ENCODE data around the gene SH3TC1.
A peak's percentile ranks its signal among the peaks of the same experiment; 100 is the strongest.

The SH3TC1 gene

GRCh38 chr4:8214136-8214535, 15.0 kb downstream of the SH3TC1 start:
- Histone ChIP-seq H3K4ac (ENCODE audit: low read depth, low read length) (no peak overlapping the region), H2BK15ac (replicated peaks; ENCODE audit: low read depth) (no peak overlapping the region), H3K4me3 (ENCODE audit: low read length) (no peak overlapping the region), H3K9ac (ENCODE audit: low read length) (no peak overlapping the region), H4K5ac (ENCODE audit: low read length) (no peak overlapping the region), H3K18ac (ENCODE audit: low read length) (no peak overlapping the region), H3K79me2 (ENCODE audit: control insufficient read depth, insufficient read depth, low read length) (no peaks in the 10 kb centered on the region), H3K36me3 (ENCODE audit: control insufficient read depth, insufficient read depth, low read length) (no peaks in the 10 kb centered on the region), H2BK120ac (ENCODE audit: low read depth, low read length) (no peak overlapping the region), H2BK5ac (ENCODE audit: low read length) (no peak overlapping the region), H3K4me2 (ENCODE audit: low read length) (no peak overlapping the region), H2AK5ac (ENCODE audit: low read length) (no peak overlapping the region), H3K4me1 (ENCODE audit: control insufficient read depth, low read depth, low read length) (peaks cover 2% of the 10 kb centered on the region), H3K23ac (ENCODE audit: low read length) (no peak overlapping the region), H3K27ac (ENCODE audit: low read depth, low read length) (no peak overlapping the region), H4K8ac (ENCODE audit: low read depth, low read length) (no peak overlapping the region), H3K79me1 (ENCODE audit: low read length) (no peaks in the 10 kb centered on the region), H3K27me3 (ENCODE audit: insufficient read depth, low read length, poor library complexity) (no peaks in the 10 kb centered on the region), H3K56ac (ENCODE audit: low read length) (no peak overlapping the region)
- no peak for DNase-seq
- no CpG with 5 or more reads among the region's 13 CpGs for WGBS (ENCODE audit: extremely low coverage, insufficient coverage, low lambda C conversion rate)

GRCh38 chr4:8215001-8215427, 15.9 kb downstream of the SH3TC1 start:
- Histone ChIP-seq H2AK5ac (ENCODE audit: low read length) (no peak overlapping the region), H3K4ac (ENCODE audit: low read depth, low read length) (no peak overlapping the region), H3K23ac (ENCODE audit: low read length) (no peak overlapping the region), H3K4me2 (ENCODE audit: low read length) (no peak overlapping the region), H3K56ac (ENCODE audit: low read length) (no peak overlapping the region), H3K36me3 (ENCODE audit: control insufficient read depth, insufficient read depth, low read length) (no peaks in the 10 kb centered on the region), H3K79me1 (ENCODE audit: low read length) (no peaks in the 10 kb centered on the region), H2BK5ac (ENCODE audit: low read length) (no peak overlapping the region), H4K8ac (ENCODE audit: low read depth, low read length) (no peak overlapping the region), H3K4me3 (ENCODE audit: low read length) (no peak overlapping the region), H3K27ac (ENCODE audit: low read depth, low read length) (no peak overlapping the region), H3K9ac (ENCODE audit: low read length) (no peak overlapping the region), H2BK120ac (ENCODE audit: low read depth, low read length) (no peak overlapping the region), H3K4me1 (ENCODE audit: control insufficient read depth, low read depth, low read length) (peaks cover 2% of the 10 kb centered on the region), H4K5ac (ENCODE audit: low read length) (no peak overlapping the region), H2BK15ac (replicated peaks; ENCODE audit: low read depth) (no peak overlapping the region), H3K79me2 (ENCODE audit: control insufficient read depth, insufficient read depth, low read length) (no peaks in the 10 kb centered on the region), H3K18ac (ENCODE audit: low read length) (no peak overlapping the region), H3K27me3 (ENCODE audit: insufficient read depth, low read length, poor library complexity) (no peaks in the 10 kb centered on the region)
- DNase-seq: peak; percentile 27
- no CpG with 5 or more reads among the region's 12 CpGs for WGBS (ENCODE audit: extremely low coverage, insufficient coverage, low lambda C conversion rate)

DNA sequence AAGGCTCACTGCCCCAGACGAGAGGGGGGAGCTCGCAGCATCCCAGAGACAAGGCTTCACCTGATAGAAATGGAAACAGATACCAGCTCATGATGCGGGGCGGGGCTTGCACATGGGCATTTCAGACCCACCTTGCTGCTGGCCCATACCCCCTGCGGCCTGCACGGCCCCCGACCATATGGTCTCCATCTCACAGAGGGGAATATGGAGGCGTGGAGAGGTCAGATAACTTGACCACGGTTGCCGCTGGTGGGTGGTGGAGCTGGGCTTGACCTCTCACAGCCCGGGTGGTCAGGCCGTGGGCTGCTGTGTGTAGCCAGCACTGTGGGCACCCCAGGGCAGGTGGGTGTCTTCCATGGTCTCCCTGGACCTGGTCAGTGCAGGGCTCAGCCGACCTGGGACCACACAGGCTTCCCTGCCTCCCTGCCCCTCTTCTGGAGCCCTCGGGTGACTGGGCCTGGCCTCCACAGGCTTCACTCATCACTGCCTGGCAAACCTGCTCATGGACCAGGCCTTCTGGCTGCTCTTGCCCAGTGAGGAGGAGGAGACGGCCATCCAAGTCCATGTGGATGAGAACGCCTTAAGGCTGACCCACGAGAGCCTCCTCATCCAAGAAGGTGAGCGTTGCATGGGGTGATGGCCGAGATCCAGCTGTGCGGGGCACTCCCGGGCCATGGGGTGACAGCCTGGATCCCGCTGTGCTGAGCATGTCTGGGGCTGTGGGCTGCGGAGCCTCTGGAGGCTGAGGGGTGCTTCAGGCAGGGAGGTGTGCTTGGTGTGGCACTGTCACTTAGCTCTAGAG, 16.8 kb downstream of the SH3TC1 start:
- DNase-seq: no peak
- Histone ChIP-seq H2AK5ac (ENCODE audit: low read length) (no peak overlapping the region), H3K27me3 (ENCODE audit: insufficient read depth, low read length, poor library complexity) (no peaks in the 10 kb centered on the region), H4K8ac (ENCODE audit: low read depth, low read length) (no peak overlapping the region), H3K79me1 (ENCODE audit: low read length) (no peaks in the 10 kb centered on the region), H3K79me2 (ENCODE audit: control insufficient read depth, insufficient read depth, low read length) (no peaks in the 10 kb centered on the region), H3K18ac (ENCODE audit: low read length) (no peak overlapping the region), H3K4me1 (ENCODE audit: control insufficient read depth, low read depth, low read length) (peaks cover 2% of the 10 kb centered on the region), H3K36me3 (ENCODE audit: control insufficient read depth, insufficient read depth, low read length) (no peaks in the 10 kb centered on the region), H2BK5ac (ENCODE audit: low read length) (no peak overlapping the region), H3K4me3 (ENCODE audit: low read length) (no peak overlapping the region), H2BK120ac (ENCODE audit: low read depth, low read length) (no peak overlapping the region), H3K4me2 (ENCODE audit: low read length) (no peak overlapping the region), H3K4ac (ENCODE audit: low read depth, low read length) (no peak overlapping the region), H3K56ac (ENCODE audit: low read length) (no peak overlapping the region), H3K23ac (ENCODE audit: low read length) (no peak overlapping the region), H3K9ac (ENCODE audit: low read length) (no peak overlapping the region), H2BK15ac (replicated peaks; ENCODE audit: low read depth) (no peak overlapping the region), H4K5ac (ENCODE audit: low read length) (no peak overlapping the region), H3K27ac (ENCODE audit: low read depth, low read length) (no peak overlapping the region)
- no CpG with 5 or more reads among the region's 23 CpGs for WGBS (ENCODE audit: extremely low coverage, insufficient coverage, low lambda C conversion rate)

- Histone ChIP-seq H2BK5ac (ENCODE audit: low read length) (no peak overlapping the region), H4K5ac (ENCODE audit: low read length) (no peak overlapping the region), H3K36me3 (ENCODE audit: control insufficient read depth, insufficient read depth, low read length) (no peaks in the 10 kb centered on the region), H3K56ac (ENCODE audit: low read length) (no peak overlapping the region), H3K9ac (ENCODE audit: low read length) (no peak overlapping the region), H2AK5ac (ENCODE audit: low read length) (no peak overlapping the region), H2BK15ac (replicated peaks; ENCODE audit: low read depth) (no peak overlapping the region), H4K8ac (ENCODE audit: low read depth, low read length) (no peak overlapping the region), H3K27ac (ENCODE audit: low read depth, low read length) (no peak overlapping the region), H3K79me2 (ENCODE audit: control insufficient read depth, insufficient read depth, low read length) (no peaks in the 10 kb centered on the region), H3K4me3 (ENCODE audit: low read length) (no peak overlapping the region), H3K18ac (ENCODE audit: low read length) (no peak overlapping the region), H3K27me3 (ENCODE audit: insufficient read depth, low read length, poor library complexity) (no peaks in the 10 kb centered on the region), H2BK120ac (ENCODE audit: low read depth, low read length) (no peak overlapping the region), H3K4me2 (ENCODE audit: low read length) (no peak overlapping the region), H3K4ac (ENCODE audit: low read depth, low read length) (no peak overlapping the region), H3K4me1 (ENCODE audit: control insufficient read depth, low read depth, low read length) (peaks cover under 1% of the 10 kb centered on the region), H3K79me1 (ENCODE audit: low read length) (no peaks in the 10 kb centered on the region), H3K23ac (ENCODE audit: low read length) (no peak overlapping the region)
- WGBS (ENCODE audit: extremely low coverage, insufficient coverage, low lambda C conversion rate): no CpG with 5 or more reads among the region's 28 CpGs
- no peak for DNase-seq
Measured at GRCh38 chr4:8216443-8217245, 17.6 kb downstream of the SH3TC1 start.

DNA sequence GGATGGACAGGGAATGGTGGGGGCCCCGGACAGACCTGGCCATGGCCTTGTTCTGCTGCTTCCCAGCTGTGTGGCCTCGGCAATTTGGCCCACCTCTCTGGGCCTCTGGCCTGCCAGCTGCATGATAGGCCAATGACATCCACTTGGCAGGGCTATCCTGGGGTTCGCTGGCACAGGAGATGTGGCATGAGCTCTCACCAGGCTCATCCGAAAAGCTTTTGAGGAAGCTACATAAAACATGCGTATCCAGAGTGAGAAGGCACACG, 18.1 kb downstream of the SH3TC1 start:
- Histone ChIP-seq H2BK15ac (replicated peaks; ENCODE audit: low read depth) (no peak overlapping the region), H3K23ac (ENCODE audit: low read length) (no peak overlapping the region), H2AK5ac (ENCODE audit: low read length) (no peak overlapping the region), H3K79me1 (ENCODE audit: low read length) (no peaks in the 10 kb centered on the region), H3K18ac (ENCODE audit: low read length) (no peak overlapping the region), H3K56ac (ENCODE audit: low read length) (no peak overlapping the region), H3K9ac (ENCODE audit: low read length) (no peak overlapping the region), H3K4ac (ENCODE audit: low read depth, low read length) (no peak overlapping the region), H3K27me3 (ENCODE audit: insufficient read depth, low read length, poor library complexity) (no peaks in the 10 kb centered on the region), H2BK5ac (ENCODE audit: low read length) (no peak overlapping the region), H3K4me1 (ENCODE audit: control insufficient read depth, low read depth, low read length) (no peaks in the 10 kb centered on the region), H3K27ac (ENCODE audit: low read depth, low read length) (no peak overlapping the region), H3K79me2 (ENCODE audit: control insufficient read depth, insufficient read depth, low read length) (no peaks in the 10 kb centered on the region), H3K4me2 (ENCODE audit: low read length) (no peak overlapping the region), H2BK120ac (ENCODE audit: low read depth, low read length) (no peak overlapping the region), H4K8ac (ENCODE audit: low read depth, low read length) (no peak overlapping the region), H3K4me3 (ENCODE audit: low read length) (no peak overlapping the region), H3K36me3 (ENCODE audit: control insufficient read depth, insufficient read depth, low read length) (no peaks in the 10 kb centered on the region), H4K5ac (ENCODE audit: low read length) (no peak overlapping the region)
- no peak for DNase-seq
- no CpG with 5 or more reads among the region's 6 CpGs for WGBS (ENCODE audit: extremely low coverage, insufficient coverage, low lambda C conversion rate)
